Inferior parietal cortex (tissue), 1 donor: ENCODE data around the gene SPATA33.

ENCODE experiments used
- DNase-seq: peaks from one replicate; pipeline ENCODE4 v3.0.0-alpha.2; 2016; ENCODE audit errors: extremely low spot score

The SPATA33 gene

GRCh38 chr16:89657442-89658220 is at the start of gene SPATA33, which contains the start of gene CHMP1A:
TSS of gene SPATA33 (plus strand) at chr16:89657836. CDS start at chr16:89657912, 76 bp downstream.
TSS of gene CHMP1A (minus strand) at chr16:89657708. CDS start at chr16:89657588, 120 bp downstream.
- DNase-seq = peak; percentile 85

- DNase-seq = no peak
These were observed 49.5 kb upstream of the SPATA33 start for GRCh38 chr16:89607937-89608740.

GRCh38 chr16:89610108-89610453 is 47.6 kb upstream of the SPATA33 start:
- no peak for DNase-seq

- no peak for DNase-seq
These were observed 45.0 kb upstream of the SPATA33 start for GRCh38 chr16:89612415-89613166.

- no peak for DNase-seq
These were observed 44.2 kb upstream of the SPATA33 start, which contains the start of gene DPEP1 for GRCh38 chr16:89613231-89613953. TSS of gene DPEP1 (plus strand) at chr16:89613642. CDS start at chr16:89630411, 16,769 bp downstream.

- no peak for DNase-seq
These were observed 43.6 kb upstream of the SPATA33 start for GRCh38 chr16:89613954-89614459.

GRCh38 chr16:89615176-89615575 is 42.5 kb upstream of the SPATA33 start:
- DNase-seq = no peak

- no peak for DNase-seq
These were observed 42.0 kb upstream of the SPATA33 start for GRCh38 chr16:89615596-89616090.

GRCh38 chr16:89616623-89617022 is 41.0 kb upstream of the SPATA33 start:
- DNase-seq = no peak

- no peak for DNase-seq
These were observed 40.6 kb upstream of the SPATA33 start for GRCh38 chr16:89617036-89617435.

- DNase-seq = no peak
These were observed 39.3 kb upstream of the SPATA33 start for GRCh38 chr16:89618109-89618998.

- no peak for DNase-seq
These were observed 37.8 kb upstream of the SPATA33 start for GRCh38 chr16:89619840-89620239.

- no peak for DNase-seq
These were observed 37.2 kb upstream of the SPATA33 start for GRCh38 chr16:89620406-89620841.

- no peak for DNase-seq
These were observed 36.4 kb upstream of the SPATA33 start for GRCh38 chr16:89621136-89621697.

GRCh38 chr16:89621698-89622409 is 35.8 kb upstream of the SPATA33 start:
- no peak for DNase-seq

- no peak for DNase-seq
These were observed 34.0 kb upstream of the SPATA33 start for GRCh38 chr16:89623511-89624261.

- no peak for DNase-seq
These were observed 32.6 kb upstream of the SPATA33 start for GRCh38 chr16:89624777-89625761.
